NCI-H82 (cell line): ENCODE results near the gene CDH6.

ENCODE experiments used
- DNase-seq: peaks from one replicate; lab custom pipeline; 2025; lab: John Stamatoyannopoulos, UW

Gene CDH6

GRCh38 chr5:31250201-31250600 is 56.7 kb downstream of the CDH6 start:
- DNase-seq = no peak

GRCh38 chr5:31251032-31251431 is 57.5 kb downstream of the CDH6 start:
- DNase-seq = no peak

DNA sequence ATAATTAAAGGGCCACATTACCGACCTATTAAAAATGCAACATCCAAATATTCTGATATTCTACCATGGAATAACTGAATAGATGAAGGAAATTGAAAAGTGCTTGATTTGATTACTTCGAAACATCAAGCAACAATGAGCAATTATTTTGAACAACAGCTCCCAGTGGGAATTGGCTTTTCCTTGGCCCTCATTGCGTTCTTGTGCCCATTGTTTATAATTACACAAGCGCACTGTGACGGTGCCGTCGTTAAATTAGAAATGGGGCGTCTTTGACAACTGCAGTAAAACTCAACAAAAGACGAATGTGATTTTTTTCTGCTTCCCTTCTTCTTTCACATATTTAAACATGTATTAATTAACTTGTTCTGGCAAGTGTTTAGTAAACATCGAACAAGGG is 61.6 kb downstream of the CDH6 start:
- no peak for DNase-seq

GRCh38 chr5:31268256-31268655 is 74.8 kb downstream of the CDH6 start:
- no peak for DNase-seq

- DNase-seq = no peak
These were observed 75.2 kb downstream of the CDH6 start for GRCh38 chr5:31268686-31269085.

- no peak for DNase-seq
These were observed 75.8 kb downstream of the CDH6 start for GRCh38 chr5:31269259-31269658.

- DNase-seq = peak; percentile 61
These were observed 76.9 kb downstream of the CDH6 start for GRCh38 chr5:31270396-31270795.

DNA sequence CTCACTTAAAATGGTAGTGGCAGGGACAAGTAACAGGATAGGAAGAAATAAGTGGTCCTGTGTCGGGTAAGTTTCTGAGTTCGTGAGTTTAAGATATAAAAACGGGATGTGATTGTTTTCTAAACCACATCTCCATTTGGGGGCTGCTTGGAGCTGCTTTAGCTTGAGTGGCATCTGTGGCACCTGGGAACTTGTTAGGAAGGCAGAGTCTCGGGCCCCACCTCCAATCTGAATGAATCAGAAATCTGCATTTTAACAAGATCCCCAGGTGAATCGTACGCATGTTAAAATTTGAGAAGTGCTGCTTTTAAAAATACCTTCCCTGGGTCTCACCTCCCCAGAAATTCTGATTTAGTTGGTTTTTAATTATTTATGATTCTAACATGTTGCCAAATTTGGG is 78.1 kb downstream of the CDH6 start:
- no peak for DNase-seq

DNA sequence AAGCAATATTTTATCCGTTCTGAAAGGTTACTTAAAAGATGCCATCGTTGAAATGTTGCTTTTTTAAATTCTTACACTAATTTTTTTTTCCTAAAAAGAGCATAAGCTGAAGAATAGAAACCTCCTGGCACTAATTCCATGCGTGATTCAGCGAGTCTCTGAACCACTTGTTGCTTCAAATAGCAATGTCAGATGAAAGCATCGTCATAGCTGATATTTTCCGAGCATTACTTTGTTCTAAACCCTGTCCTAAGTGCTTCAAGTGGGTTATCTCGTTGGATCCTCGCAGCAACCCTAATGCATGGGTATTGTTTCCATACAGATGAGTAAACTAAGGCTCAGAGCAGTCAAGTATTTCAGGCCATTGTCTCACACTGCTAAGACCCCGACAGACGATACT is 79.7 kb downstream of the CDH6 start:
- no peak for DNase-seq

DNA sequence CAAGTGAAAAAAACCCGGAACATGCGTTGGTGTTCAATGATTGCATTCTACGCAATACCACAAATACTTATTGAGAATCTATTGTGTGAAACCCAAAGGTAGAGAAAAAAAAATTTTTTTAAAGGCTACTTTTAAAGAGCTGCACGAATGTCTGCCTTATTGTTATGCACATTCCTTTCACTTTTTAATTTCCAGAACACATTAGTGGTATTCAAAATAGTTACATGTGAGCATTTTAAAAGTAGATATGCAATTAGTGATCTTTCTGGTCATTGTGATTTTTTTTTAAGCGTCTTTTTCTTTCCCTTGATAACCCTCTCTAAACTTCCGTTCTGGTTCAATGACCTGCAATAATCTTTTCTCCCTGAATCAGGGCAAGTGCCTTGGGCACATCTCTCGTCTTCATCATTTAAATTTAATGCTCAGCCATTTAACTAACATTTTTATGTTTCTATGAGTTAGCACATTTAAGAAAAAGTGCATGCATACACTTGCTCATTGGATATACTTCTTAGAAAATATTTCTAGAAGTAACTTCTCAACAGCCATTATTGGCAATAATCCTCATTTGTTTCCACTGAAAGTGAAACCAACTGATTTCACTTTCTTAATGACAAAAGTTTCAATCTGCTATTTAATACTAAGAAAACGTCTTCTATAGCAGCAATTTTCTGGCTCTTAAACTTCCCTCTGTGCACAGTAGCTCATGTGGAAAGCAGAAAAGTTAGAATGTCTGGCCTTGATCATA is 80.3 kb downstream of the CDH6 start:
- no peak for DNase-seq

DNA sequence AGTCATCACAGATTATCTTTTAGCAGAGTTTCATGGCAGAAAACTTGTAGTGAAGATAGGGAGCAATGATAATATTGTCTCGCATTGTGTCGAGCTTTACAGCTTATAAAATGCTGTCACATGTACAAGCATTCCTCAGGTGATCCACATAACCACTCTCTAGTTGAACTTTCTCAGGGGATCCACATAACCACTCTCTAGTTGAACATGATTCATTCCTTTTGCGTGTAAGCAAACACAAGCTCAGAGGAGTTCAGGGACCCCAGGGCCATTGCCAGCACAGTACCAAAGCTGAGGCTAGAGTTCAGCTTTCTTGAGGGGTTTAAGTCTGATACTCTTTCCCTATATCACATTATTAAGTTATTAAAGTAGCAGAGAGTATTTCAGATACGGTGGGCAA is 86.7 kb downstream of the CDH6 start:
- DNase-seq = no peak

- DNase-seq = no peak
These were observed 89.8 kb downstream of the CDH6 start for GRCh38 chr5:31283326-31283725.

GRCh38 chr5:31285025-31285424 is 91.5 kb downstream of the CDH6 start:
- no peak for DNase-seq

GRCh38 chr5:31287985-31288384 is 94.5 kb downstream of the CDH6 start:
- DNase-seq = no peak

- DNase-seq = no peak
These were observed 95.9 kb downstream of the CDH6 start for GRCh38 chr5:31289429-31289828.

DNA sequence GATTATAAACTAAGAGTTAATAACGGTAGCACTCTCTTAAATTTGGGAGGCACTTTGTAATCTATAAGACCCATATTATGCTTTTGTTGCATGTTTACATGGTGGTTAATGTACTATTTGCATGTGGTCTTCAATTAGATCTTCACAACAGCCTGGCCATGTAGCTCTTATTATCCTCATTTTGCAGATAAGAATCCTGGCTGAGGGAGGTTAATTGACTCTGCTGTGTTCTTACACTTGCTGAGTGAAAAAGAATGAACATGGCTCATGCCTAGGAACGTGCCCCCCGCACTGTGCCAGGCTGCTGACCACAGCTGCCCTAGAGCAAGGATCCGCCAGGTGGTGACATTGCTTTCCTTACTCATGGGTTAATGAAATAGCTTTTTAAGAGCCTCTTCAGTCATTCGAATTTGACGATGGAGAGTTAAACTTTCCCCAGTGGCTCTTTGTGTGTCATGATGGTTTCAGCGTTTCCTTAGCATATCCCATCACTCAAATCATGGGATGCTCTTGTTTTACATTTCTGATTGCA is 97.9 kb downstream of the CDH6 start:
- no peak for DNase-seq

DNA sequence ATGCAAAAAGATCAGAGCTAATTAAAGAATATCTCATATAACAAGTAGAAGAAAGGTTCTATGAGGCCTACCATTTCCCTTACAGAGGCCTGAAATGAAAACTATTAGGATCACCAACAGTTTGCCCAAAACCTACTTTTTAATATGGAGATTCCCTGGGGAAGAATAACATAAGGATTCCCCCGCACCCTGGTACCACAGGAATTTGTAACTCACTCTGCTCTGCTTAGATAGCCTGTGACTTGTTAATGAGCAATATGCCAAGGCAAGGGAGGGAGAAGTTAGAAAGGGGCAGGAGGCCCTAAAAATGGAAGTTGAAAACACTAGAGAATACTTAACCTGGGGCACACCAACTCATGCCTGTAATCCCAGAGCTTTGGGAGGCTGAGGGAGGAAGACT is 107.0 kb downstream of the CDH6 start:
- no peak for DNase-seq

GRCh38 chr5:31301833-31302232 is 108.3 kb downstream of the CDH6 start:
- no peak for DNase-seq

GRCh38 chr5:31303688-31304087 is 110.2 kb downstream of the CDH6 start:
- no peak for DNase-seq

- DNase-seq = no peak
These were observed 124.2 kb downstream of the CDH6 start for GRCh38 chr5:31317665-31318064.

DNA sequence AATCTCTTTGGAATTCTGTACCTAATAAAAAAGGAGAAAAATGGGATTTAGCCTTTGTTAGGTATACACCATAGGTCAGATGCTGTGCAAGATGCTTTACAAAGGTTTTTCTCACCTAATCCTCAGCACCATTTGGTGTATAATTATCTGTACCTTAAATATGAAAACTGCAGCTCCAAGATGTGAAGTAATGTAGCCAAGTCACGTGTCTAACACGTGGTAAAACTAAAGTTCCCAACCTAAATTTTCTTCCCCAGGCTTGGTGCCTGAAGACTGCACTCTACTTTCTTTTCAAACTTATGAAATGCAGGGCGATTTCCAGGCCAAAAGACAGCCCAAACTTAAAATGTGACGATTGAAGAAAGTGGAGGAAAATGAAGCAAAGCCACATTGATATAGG is 125.8 kb downstream of the CDH6 start:
- DNase-seq = no peak

DNA sequence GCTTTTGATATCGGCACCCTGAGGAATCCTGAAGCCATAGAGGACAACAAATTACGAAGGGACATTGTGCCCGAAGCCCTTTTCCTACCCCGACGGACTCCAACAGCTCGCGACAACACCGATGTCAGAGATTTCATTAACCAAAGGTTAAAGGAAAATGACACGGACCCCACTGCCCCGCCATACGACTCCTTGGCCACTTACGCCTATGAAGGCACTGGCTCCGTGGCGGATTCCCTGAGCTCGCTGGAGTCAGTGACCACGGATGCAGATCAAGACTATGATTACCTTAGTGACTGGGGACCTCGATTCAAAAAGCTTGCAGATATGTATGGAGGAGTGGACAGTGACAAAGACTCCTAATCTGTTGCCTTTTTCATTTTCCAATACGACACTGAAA is 129.5 kb downstream of the CDH6 start:
- no peak for DNase-seq

GRCh38 chr5:31324842-31325241 is 131.4 kb downstream of the CDH6 start:
- no peak for DNase-seq

GRCh38 chr5:31328040-31328733 is 134.7 kb downstream of the CDH6 start:
- no peak for DNase-seq
